H1 (cell line): Measurements from ENCODE around the gene PLPP4. TPM values are rescaled to one million over a fixed set of nuclear protein-coding genes. Genes with fewer than 3 reads are reported as not detected.

Source experiments
- FOSL1 ChIP-seq: IDR thresholded peaks from 2 replicates; pipeline ENCODE4 v1.6.1; 2011; ENCODE audit warnings: mild to moderate bottlenecking, low read depth, low read length, moderate library complexity; ENCODE audit not compliant: insufficient read depth
- POLR2A ChIP-seq, 2 experiments: IDR thresholded peaks; 1 replicate in 1 of 2; 2 replicates in 1 of 2; pipeline ENCODE4 v1.6.1; 2011; ENCODE audit warnings: low read depth in 2 of 2, low read length in 2 of 2, mild to moderate bottlenecking in 2 of 2; ENCODE audit errors: control extremely low read depth in 1 of 2
- TEAD4 ChIP-seq: IDR thresholded peaks from 2 replicates; pipeline ENCODE4 v1.6.1; 2012; ENCODE audit warnings: low read depth, low read length, inconsistent platforms, mixed read lengths
- polyA plus RNA-seq, 7 experiments: library from polyadenylated mRNA; depleted of rRNA in 3 of 7; stranded (reverse) in 5 of 7; unstranded in 2 of 7; fragments of >200 nt in 5 of 7; fragments of 200-250 nt in 2 of 7; gene quantifications; 1 replicate in 5 of 7; 2 replicates in 1 of 7; 4 replicates in 1 of 7; pipeline versions ENCODE4 v1.2.1 to v1.2.3, GENCODE V29; 2011 to 2013; ENCODE audit warnings: missing spikeins in 2 of 7, mixed read lengths in 2 of 7
- total RNA-seq: library from RNA; stranded (reverse); fragmentation: NEBNext Ultra II Directional; extraction: Animal tissue kit (Norgen Biotek cat#: 25700); gene quantifications from 2 replicates; pipeline ENCODE4 v1.2.1, GENCODE V29; 2021

PLPP4 gene
- total and polyA plus RNA-seq, 2 of the 8 experiments (the other 6 are each of a cell fraction or from before 2014, with no cell fraction given) = 0.30 TPM; not detected in 1

DNA sequence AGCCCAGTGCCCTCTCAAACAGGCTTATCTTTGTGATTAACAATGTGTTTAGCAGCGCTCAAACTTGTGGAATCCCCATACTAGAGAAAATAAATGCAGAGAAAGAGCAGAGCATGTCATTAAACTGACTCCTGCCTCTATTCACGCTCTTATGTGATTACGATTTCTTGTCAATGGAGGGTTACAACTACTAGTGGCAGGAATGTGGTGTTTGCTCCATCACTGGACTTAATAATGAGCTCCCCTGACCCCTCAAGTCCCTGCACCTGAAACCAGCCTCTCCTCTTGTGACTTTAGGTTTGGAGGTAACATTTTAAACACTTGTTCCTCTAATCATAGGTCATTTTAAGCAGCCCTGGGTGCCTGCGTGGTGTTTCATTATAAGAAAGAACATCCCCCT lies 121.9 kb downstream of the PLPP4 start (continued):
- TF ChIP-seq FOSL1 = no peak
- TF ChIP-seq TEAD4 = peak; percentile 92
- TF ChIP-seq POLR2A (IDR thresholded peaks at IDR 0.05; ENCODE audit: control extremely low read depth in 1 of 2, low read depth in 2 of 2, low read length in 2 of 2) = no peak
